GM19452 (cell line): ENCODE measurements around the gene SMG6.

Experiments used
- ATAC-seq: cut with Tn5 transposase; IDR thresholded peaks from one replicate; pipeline ENCODE4 v1.9.1; 2021; ENCODE audit not compliant: unreplicated experiment

SMG6 gene

DNA sequence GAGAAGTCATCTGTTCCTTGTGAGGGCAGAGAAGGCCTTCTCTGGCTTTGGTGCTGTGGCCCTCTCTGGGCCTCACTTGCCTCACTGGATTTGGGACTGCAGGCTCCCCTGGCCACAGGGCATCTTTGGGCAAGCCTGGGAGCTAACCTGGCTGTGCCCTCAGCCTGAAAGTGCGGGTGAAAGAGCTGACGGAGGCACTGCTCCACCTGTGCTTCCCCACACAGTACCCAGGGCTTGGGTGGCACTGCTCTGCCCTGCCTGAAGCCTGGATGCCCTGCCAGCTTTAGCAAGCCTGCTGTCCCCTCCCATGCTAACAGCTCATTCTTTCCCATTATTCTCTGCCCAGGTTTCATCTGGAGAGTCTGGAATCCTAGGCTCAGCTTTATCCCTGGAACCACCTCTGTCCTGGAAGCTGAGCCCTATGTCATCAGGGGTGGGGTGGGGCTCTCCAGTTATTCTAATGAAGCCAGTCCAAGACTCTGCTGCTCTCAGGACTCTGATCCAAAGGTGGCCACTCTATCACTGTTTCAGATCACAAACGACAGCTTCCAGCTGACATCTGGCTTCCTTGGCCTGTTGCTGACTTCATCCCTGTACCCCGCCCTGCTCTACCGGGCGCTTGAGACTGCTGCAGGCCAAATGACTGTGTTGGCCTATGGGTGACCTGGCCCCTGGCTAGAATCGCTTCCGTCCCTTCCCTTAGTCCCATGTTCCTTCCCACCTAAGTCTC lies 219.4 kb downstream of the SMG6 start:
- no peak for ATAC-seq

DNA sequence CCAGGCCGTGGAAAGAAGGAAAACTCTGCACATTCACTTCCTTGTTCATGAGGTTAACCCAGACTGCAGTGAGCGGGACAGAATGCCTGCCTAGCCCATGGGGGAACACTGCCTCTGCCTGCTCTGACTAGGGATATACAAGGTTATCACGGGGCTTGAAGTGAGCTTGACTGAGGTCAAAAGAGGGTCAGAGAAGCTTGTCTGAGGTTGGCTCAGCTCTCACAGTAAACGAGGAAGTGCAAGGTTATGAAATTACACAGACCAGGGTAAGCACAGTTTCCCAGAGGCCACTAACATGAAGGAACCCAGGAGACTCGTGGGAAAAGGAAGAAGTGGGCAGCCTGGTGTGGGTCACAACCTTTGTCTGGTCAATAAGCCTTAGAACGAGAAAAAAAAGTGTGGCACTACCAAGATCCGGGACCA lies 220.0 kb downstream of the SMG6 start:
- ATAC-seq, result peak; percentile 41

DNA sequence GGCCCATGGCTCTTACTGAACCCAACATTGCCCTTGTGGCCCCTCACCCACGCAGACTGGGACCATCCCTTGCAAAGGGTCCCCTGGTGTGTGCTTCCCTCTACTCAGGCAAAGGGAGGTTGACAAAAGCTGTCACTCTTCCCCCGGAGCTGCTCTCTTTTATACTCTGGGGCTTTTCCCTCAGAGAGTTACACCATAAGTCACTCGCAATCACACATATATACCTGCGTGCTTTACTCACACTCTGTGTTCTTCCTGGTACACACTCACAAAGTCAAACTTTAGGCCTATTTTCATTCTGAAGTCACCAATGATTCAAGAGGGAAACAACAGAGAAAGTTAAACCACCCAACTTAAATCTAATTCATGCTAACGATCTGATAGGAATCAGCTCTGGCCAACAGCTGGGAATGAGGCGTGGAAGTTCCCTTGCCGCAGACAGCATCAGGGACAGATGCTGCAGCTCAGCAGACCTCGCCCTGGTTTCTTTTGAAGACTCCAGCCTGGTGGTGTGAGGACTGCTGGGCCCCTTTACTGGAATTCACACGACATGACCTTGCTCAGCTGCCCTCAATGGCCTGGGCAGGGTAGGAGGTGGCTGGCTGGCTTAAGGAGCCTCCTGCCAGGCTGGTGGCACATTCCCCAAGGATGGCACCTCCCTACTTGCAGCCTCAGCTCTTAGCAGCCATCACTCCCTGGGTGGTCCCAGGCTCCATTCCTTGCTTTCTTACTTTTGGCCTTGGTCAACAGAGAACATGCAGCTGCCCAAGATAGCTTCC lies 221.4 kb downstream of the SMG6 start:
- no peak for ATAC-seq

DNA sequence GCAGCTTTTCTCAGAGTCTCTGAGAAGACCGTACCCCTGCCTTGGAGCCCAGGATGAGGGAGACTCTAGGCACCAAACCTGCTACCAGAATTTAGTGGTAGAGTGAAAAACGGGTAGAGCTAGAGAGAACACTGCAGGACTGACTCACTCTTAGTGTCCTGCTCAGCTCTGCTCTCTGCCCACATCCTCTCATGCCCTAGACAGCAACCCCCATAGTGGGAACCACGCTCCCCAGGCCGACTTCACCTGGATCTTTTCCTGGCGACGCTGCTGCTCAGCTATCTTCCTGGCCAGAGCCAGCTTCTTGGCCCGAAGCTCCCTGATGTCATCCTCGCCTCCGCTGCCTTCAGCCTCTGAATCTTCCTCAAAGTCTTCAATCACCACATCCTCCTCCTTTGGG lies 222.0 kb downstream of the SMG6 start:
- no peak for ATAC-seq

DNA sequence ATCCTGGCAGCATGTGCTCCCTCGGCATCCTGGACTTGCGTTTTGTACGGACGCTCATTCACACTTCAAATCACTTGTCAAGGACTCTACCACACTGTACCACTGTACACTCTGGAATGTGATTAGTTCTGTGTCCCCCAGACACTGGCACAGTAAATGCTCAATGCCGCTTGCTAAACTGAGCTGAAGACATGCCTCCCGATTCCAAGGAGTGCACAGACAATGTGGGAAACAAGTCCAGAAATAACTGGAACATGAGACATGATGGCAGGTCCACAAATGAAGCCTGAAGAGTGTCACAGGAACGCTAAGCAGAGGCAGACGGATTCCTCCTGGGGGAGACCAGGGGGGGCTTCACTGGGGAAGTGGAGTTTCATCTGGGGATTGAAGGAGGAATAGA lies 226.5 kb downstream of the SMG6 start:
- ATAC-seq, result no peak

DNA sequence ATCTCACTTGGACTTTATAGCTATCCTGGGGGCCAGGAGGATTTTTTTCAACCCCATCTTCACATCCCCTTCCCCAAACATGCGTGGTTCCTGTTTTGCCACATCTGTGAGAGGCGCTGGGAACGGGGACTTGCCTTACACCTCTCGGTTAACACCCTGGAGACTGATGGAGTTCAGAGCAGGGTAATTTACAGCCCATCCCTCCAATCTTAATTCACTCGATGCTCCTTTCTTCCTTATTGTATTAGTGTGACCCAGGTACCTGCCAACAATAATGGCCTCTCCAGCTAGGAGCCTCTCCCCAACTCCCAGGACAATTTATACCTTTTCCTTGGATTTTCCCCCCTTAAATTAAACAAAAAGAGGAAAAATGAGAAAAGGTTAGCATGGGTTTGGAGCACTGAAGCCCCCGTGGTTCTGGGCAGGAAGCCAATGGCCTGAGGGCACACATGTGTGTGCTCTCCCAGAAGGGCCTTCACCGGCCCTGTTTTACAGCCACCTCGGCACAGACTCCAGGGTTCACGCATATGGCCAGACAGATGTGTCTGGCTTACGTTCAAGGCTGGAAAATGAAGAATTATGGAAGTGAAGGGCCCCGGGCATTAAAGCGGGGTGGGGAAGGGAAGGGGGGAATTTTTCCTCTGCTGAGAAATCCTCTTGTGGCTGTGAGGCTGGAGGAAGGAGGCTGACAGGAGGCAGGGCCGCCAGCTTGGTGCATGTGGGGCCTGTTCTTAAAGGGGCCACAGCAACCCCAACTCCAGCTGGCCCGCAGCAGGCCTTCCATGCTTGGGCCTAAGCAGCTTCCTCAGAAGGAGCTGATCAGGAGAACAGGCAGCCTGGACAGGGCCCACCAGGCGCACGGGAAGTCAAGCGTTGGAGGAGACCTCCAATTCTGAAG lies 227.2 kb downstream of the SMG6 start:
- ATAC-seq, result no peak

DNA sequence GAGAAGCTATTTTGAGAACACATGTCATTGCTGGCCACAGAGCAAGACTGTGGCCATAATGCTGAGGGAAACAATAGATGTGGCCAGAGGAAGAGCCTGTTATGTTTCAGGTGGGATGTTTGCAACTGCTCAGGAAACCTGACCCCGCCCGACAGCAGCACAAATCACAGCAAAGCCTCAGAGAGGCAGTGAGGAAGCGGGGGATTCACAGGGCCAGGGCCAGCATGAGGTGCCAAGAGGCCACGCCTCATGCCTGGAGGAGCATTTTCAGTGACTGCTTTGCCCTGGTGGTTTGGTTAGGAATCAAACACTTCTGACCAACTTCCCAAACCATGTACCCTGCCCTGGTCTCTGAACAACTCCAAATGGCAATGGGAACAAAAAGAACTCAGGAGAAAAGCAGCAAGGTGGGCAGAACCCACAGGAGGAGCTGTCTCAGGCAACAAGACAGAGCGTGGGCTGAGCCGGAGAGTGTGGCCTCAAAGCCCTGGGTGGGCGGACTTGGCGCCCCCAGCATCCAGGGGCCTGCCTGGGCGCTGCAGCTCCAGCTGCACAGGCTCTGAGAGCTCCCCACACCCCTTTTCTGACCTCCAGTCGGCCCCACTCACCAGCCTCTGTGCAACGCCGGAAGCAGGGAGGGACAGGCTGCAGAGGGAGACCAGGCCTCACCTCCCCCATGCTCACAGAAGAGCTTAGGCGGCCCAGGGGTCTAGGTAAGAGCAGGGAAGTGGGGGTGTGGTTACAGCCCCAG lies 228.1 kb downstream of the SMG6 start:
- ATAC-seq, result no peak

DNA sequence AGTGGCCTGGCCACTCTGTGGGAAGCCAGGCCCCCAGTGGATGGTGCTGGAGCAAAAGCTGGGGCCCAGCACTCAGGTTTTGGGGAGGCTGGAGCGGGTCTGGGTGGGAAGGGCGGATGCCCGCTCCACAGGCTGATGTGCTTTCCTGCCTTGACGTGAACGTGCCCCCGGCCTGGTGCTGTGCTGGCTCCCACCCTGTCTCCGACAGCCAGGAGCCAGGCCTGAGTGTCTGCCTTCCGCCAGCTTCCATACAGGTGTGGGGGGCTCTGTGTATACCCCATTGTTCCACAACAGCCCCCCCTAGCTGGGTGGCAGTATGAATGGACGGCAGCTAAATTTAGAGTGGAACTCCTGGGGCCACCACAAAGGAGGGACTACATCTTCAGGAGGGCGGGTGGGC lies 228.7 kb downstream of the SMG6 start:
- ATAC-seq, result no peak

DNA sequence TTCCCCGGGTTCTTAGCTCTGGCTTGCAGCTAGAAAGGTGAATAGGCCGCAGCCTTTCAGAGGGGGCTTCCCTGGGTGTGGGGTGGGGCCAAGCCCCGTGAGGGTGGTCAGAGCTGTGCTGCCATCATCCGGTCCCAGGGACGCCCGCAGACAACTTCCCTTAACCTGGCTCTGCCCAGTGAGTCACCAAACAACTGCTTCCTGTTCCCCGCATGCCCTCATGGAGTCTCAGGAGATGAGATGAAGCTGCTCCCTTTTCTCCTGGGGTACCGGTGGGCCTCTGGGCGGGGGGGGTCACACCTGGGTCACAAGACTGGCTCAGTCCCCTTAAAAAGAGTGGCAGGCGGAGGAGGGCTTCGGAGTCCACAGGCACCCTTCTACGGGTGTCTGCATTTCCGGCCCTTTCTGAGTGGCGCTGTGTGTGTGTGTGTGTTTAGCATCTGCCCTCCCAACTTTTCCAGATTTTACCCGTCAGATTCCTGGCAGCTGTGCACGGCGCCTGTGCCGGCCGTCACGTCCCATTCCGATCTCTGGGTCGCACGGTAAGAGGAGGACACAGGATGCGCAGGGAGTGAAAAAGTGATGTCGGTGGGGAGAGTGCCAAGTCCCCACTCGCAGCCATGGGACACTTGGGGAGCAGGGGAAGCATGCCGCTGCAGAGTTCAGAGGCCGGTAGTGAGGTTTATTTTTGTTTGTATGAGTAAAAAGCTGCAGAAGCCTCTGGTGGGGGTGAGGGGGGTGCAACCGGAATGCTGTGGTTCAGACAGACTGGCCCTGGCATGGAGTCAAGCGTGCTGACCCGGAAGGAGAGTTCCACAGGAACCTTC lies 231.9 kb downstream of the SMG6 start:
- ATAC-seq, result no peak

DNA sequence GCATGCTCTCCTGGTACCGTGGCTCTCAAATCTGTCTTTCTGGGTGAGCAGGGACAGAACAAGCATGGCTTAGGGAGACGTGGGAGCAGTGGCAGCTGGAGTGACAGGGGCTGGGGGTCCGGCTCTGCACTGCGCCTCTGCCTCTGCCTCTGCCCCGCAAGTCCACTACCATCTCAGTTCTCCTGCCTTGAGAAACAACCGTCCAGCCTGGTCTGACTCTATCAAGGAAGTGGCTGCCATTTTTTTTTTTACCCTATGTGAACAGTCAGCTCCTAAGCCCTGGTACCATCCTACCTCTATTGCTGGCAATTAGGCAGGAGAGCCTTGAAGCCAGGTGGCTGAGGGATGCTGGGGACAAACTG lies 232.6 kb downstream of the SMG6 start:
- ATAC-seq, result no peak

DNA sequence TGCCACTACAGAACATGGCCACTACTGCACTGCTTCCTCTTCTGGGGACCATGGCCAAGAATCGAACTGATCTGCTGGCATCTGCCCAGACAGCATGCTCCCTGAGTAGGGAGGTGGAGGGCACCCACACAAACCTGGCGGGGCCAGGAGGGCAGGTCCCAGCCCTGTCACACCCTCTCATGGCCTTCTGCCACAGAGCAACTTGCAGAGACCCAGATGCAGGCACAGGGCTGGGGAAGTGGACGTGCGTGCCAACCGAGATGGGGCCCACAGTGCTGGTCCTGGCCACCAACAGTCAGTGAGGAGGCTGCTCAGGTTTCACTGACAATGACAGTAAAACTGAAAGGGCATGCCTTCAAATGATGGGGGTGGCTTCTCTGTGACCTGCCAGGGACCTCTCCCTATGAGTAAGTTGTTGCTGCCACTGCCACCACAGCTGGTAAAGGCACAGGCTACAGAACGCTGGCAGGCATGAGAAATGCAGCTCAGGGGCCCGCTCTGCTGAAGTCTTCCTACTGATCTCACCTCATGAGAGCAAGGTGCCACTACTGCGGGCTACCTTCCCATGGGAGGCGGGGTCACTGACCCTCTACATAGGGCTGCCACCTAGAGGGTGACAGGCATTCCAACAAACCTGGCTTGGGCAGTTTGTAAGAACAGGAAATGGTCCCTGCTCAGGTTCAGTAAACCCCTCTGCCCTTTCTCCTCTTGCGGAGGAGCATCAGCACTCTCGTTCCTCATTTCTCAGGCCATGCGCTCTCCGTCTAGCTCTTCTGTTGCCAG lies 233.2 kb downstream of the SMG6 start:
- ATAC-seq, result peak; percentile 88

DNA sequence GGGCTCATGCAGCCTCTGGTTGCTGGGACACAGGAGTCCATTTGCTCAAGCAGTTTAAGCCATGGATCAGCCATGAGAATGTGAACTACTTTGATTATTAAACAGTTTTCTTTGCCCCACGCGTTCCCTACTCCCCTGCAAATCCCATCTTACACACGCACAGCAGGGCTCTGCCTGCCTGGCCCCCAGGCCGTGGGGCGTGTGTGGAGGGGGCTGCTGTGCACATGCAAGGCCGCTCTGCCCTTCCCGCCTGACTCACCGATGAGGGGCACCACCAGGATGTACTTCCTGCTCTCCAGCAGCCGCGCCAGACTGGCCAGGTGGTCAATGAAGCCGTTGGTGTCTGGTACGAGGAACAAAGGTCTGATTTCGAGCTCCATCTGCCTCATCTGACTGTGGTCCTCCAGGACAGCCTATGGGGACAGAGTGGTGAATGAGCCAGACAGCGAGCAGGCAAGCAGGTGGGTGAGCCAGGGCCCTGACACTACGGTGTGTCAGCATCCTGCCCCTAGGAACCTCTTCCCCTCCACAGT lies 235.0 kb downstream of the SMG6 start:
- ATAC-seq, result no peak

DNA sequence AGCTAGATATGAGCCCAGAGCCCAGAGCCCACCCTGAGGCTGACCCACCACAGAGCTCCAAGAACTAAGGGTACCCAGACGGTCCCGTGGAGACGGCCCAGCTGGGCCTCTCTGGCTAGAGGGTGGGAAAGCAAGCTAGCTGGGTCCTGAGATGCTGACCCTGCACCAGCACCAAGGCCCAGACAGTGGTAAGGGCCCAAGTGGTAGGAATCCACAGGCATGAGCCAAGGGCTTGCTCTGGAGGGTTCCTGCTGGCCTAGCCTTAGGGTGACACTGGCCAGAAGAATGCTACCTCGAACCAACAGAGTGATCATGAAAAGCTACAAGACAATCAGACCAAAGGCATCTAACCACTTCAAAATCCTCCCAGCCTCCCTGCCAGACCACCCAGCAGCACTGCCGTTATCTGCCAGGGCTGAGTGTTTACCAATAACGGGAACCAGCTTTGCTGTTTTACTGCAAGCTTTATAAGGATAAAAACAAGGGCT lies 235.5 kb downstream of the SMG6 start:
- ATAC-seq, result no peak

DNA sequence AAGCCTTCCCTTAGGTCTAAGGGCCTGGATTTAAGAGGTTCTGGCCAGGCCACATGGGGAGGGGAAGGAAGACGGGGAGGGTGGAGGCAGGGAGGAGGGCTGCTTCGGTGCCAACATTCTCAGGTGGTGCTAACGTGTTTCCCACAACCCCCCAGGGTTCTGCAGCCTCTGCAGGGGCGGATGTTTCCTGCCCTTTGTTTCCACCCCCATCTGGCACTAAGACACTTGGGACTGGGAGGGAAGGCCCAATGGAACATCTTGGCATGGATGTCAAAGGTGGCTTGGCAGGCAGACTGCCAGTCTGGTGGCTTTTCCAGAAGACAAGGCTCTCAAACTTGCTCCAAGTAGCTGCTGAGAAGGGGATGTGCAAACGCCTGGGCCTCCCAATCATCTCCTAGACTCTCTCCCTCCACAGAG lies 236.0 kb downstream of the SMG6 start:
- no peak for ATAC-seq

DNA sequence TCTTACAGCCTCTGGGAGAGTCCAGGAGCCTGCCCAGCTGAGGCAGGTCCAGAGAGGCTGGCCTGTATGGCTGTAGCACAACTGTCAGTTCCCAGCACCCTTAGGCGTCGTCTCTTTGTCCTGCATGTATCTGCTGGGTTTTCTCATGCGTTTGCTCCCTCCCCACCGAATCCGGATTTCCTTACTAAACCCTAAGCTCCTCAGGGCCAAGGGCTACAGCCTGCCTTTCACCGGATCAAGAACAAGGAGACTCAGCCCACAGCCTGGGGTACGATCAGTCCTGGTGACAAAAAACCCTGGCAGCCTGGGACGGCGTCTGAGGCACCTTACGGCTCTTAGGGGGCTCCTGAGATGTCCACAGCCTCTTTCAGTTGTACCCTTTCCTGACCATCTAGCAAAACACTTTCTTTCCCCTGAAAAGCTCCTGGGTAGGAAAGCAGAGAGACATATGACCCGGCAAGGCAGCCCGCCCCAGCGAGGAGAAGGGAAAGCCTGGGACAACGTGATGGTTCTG lies 236.5 kb downstream of the SMG6 start:
- ATAC-seq, result no peak

DNA sequence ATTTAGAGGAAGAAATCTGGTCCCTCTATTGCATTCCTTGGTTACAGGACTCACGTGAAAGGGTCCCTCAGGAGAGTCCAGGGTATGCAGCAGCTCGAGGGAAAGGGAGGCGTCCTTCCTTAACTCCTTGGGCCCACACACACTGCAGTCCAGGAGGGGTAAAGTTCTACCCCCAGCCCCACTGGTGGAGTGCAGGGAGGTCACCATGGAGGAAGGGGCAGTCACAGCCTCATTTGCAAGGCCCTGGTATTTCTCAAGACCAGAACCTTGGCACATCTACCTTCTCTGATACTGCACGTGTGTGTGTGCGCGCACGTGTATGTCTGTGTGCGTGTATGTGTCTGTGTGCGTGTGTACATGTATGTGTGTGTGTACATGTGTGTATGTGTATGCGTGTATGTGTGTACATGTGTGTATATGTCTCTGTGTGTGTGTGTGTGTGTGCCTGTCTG lies 237.6 kb downstream of the SMG6 start:
- ATAC-seq, result no peak

DNA sequence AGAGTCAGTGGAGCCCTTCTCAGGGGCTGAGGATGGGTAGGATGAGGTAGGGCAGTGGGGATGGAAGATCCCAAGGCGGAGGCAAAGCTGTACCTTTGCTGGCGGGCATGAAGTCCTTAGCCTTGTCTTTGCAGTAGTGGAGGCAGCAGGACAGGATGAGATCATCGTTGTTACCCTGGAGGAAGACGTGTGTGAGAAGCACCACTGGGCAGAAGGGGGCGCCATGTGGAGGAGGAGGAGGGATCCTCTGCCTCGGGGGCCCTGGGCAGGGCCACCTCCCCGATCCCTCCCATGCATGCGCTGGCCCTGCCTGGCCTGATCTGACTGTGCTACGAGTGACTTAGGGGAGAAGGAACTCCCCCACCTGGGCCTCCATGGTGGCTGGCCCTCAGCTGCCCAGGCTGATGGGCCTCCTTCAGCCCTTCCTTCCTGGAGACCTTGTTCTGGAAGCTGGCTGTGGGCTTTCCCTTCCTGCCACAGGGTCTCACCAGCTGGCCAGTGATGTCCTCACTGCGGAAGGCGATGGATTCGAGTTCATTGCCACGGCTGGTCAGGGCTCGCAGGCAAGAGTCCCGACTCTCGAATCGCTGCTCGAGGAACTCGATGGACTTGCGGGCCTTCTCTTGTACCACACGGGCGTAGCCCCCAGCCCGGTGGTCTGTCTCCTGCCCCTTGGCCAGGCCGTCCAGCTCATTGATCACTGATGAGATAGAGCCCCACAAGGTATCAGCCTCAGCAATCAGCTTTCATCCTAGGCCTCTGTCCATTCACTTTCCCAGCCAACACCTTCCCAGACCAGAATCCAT lies 238.4 kb downstream of the SMG6 start:
- ATAC-seq, result no peak

DNA sequence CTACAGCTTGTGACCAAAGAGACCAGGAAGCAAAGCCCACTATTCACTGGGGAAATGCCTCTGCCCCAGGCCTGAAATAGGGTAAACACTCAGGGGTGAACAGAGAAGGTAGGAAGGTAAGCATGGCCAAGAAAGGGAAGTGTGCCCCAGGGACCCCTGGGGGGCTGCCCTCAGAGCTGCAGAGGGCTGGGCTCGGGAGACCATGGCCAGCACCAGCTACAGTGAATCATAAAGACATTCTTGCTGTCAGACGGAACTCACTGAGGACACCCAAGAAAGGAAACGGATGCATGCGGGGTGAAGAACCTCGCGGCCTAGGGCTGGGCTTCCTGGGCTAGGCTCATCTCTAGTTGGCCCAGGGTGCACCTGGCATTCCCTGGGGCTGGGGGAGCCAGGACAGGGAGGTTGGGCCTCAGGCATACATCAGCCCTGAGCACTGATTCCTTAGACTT lies 239.0 kb downstream of the SMG6 start:
- no peak for ATAC-seq
